ENCODE data around the gene OPCML. TPM values are rescaled to one million over a fixed set of nuclear protein-coding genes. Genes with fewer than 3 reads are reported as not detected.

Gene OPCML
- total RNA-seq, 1 experiment from 2014 or later, result not detected

- no peak overlapping the region for H3K27ac ChIP-seq (ENCODE audit: low read length)
- H3K4me3 ChIP-seq (ENCODE audit: low read length), result no peak overlapping the region
- no peaks in the 10 kb centered on the region for H3K27me3 ChIP-seq (ENCODE audit: low read length)
- H3F3A ChIP-seq (ENCODE audit: low read length, unreplicated experiment), result no peaks in the 10 kb centered on the region
- POLR2A ChIA-PET (ENCODE audit: unreplicated experiment), result no interaction called here
- DNase-seq (no peak), ATAC-seq (no peak)
- no peaks in the 10 kb centered on the region for H3K4me1 ChIP-seq (ENCODE audit: insufficient read depth, low read length)
- H4K20me1 ChIP-seq (ENCODE audit: low read length), result no peaks in the 10 kb centered on the region
- H3K9me2 ChIP-seq (replicated peaks; ENCODE audit: low read length), result no peaks in the 10 kb centered on the region
- no peak overlapping the region for H3K4me2 ChIP-seq (ENCODE audit: low read length)
- CTCF ChIA-PET, result no interaction called here
- no TSS peak for BruUV-seq (replicated peaks)
- no peak overlapping the region for H2AFZ ChIP-seq (ENCODE audit: low read length)
- H3K9ac ChIP-seq (ENCODE audit: low read length), result no peak overlapping the region
- peaks cover 38% of the 10 kb centered on the region; the same call in 1 of the 2 replicates for H3K9me3 ChIP-seq (ENCODE audit: low read length)
- H3K79me2 ChIP-seq (ENCODE audit: low read length), result no peaks in the 10 kb centered on the region
- TF ChIP-seq EZH2 (IDR thresholded peaks at IDR 0.05; ENCODE audit: low read length, unreplicated experiment) (no peak), EZH2phosphoT487 (IDR thresholded peaks at IDR 0.05; ENCODE audit: borderline replicate concordance, low read length) (no peak), CTCF (conservative IDR thresholded peaks at IDR 0.05; ENCODE audit: low read depth, low read length) (no peak)
- no peaks in the 10 kb centered on the region for H3K36me3 ChIP-seq (ENCODE audit: low read depth, low read length)
- intact Hi-C loops (cut with micrococcal nuclease), result no loop called here
Observed at GRCh38 chr11:132559331-132560036, 972.8 kb downstream of the OPCML start.

GRCh38 chr11:132556316-132556715, 976.0 kb downstream of the OPCML start:
- intact Hi-C loops (cut with micrococcal nuclease), result no loop called here
- H3K9ac ChIP-seq (ENCODE audit: low read length), result no peak overlapping the region
- TF ChIP-seq EZH2 (IDR thresholded peaks at IDR 0.05; ENCODE audit: low read length, unreplicated experiment), result no peak
- no peak for TF ChIP-seq EZH2phosphoT487 (IDR thresholded peaks at IDR 0.05; ENCODE audit: borderline replicate concordance, low read length)
- no peak for TF ChIP-seq CTCF (conservative IDR thresholded peaks at IDR 0.05; ENCODE audit: low read depth, low read length)
- POLR2A ChIA-PET (ENCODE audit: unreplicated experiment), result no interaction called here
- no peak overlapping the region for H3K4me2 ChIP-seq (ENCODE audit: low read length)
- H4K20me1 ChIP-seq (ENCODE audit: low read length), result no peaks in the 10 kb centered on the region
- no peaks in the 10 kb centered on the region for H3K79me2 ChIP-seq (ENCODE audit: low read length)
- H2AFZ ChIP-seq (ENCODE audit: low read length), result no peak overlapping the region
- ATAC-seq, result no peak
- no peaks in the 10 kb centered on the region for H3K36me3 ChIP-seq (ENCODE audit: low read depth, low read length)
- CTCF ChIA-PET, result no interaction called here
- H3K9me2 ChIP-seq (replicated peaks; ENCODE audit: low read length), result no peaks in the 10 kb centered on the region
- H3K9me3 ChIP-seq (ENCODE audit: low read length), result peaks cover 36% of the 10 kb centered on the region
- no peaks in the 10 kb centered on the region for H3F3A ChIP-seq (ENCODE audit: low read length, unreplicated experiment)
- H3K27ac ChIP-seq (ENCODE audit: low read length), result no peak overlapping the region
- no peak overlapping the region for H3K4me3 ChIP-seq (ENCODE audit: low read length)
- DNase-seq, result no peak
- H3K27me3 ChIP-seq (ENCODE audit: low read length), result no peaks in the 10 kb centered on the region
- no TSS peak for BruUV-seq (replicated peaks)
- no peaks in the 10 kb centered on the region for H3K4me1 ChIP-seq (ENCODE audit: insufficient read depth, low read length)

GRCh38 chr11:132555617-132556016, 976.7 kb downstream of the OPCML start:
- ATAC-seq (no peak), DNase-seq (no peak)
- H3K4me3 ChIP-seq (ENCODE audit: low read length), result no peak overlapping the region
- intact Hi-C loops (cut with micrococcal nuclease), result no loop called here
- no peak overlapping the region for H2AFZ ChIP-seq (ENCODE audit: low read length)
- H3K4me2 ChIP-seq (ENCODE audit: low read length), result no peak overlapping the region
- no peak overlapping the region for H3K27ac ChIP-seq (ENCODE audit: low read length)
- no peaks in the 10 kb centered on the region for H3K9me2 ChIP-seq (replicated peaks; ENCODE audit: low read length)
- H3F3A ChIP-seq (ENCODE audit: low read length, unreplicated experiment), result no peaks in the 10 kb centered on the region
- no peaks in the 10 kb centered on the region for H4K20me1 ChIP-seq (ENCODE audit: low read length)
- H3K79me2 ChIP-seq (ENCODE audit: low read length), result no peaks in the 10 kb centered on the region
- CTCF ChIA-PET, result no interaction called here
- H3K36me3 ChIP-seq (ENCODE audit: low read depth, low read length), result no peaks in the 10 kb centered on the region
- no peaks in the 10 kb centered on the region for H3K4me1 ChIP-seq (ENCODE audit: insufficient read depth, low read length)
- no TSS peak for BruUV-seq (replicated peaks)
- H3K27me3 ChIP-seq (ENCODE audit: low read length), result no peaks in the 10 kb centered on the region
- peaks cover 33% of the 10 kb centered on the region for H3K9me3 ChIP-seq (ENCODE audit: low read length)
- POLR2A ChIA-PET (ENCODE audit: unreplicated experiment), result no interaction called here
- TF ChIP-seq EZH2 (IDR thresholded peaks at IDR 0.05; ENCODE audit: low read length, unreplicated experiment) (no peak), EZH2phosphoT487 (IDR thresholded peaks at IDR 0.05; ENCODE audit: borderline replicate concordance, low read length) (no peak), CTCF (conservative IDR thresholded peaks at IDR 0.05; ENCODE audit: low read depth, low read length) (no peak)
- no peak overlapping the region for H3K9ac ChIP-seq (ENCODE audit: low read length)

Measured in PC-3 (cell line).